ENCODE data around the gene CD180.
A peak's percentile ranks its signal among the peaks of the same experiment; 100 is the strongest.
"Not testable (repeated sequence)": the region's sequence is repeated elsewhere in the genome, so short reads cannot be mapped to it uniquely, and the experiment has no call there.

Gene CD180

DNA sequence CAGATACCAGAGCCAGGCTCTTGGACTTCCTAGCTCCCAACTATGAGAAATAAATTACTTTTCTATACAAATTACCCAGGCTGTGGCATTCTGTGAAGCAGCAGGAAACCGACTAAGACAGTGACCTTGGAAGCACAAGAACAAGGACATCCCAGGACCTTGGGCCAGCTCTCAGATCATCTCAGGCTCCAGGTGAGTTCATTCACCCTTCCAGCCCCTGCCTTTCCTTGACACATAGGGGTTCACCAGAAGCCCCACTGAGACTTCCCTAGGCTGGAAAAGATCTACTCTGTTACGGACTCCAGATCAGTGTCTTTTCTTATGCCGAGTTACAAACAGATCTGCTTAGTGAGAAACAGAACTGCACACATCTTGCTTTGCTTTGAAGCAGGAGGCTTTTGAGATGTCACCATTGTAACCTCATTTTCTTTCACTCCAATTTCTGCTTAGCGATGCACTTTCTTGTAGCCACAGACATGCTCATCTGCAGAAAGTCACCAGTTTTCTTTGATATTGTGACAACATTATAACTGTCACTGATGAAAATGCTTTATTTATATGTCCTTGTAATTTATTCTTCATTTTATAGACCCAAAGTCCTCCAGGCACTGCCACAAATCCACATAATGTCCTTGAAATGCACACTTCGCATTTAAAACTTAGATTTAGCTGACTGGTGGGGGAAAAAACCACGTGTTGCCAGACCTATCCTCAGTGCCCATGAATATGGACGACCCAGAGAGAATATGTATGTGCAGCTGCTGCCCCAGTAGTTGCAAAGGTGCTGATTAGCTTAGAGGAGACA is 8.1 kb downstream of the CD180 start:
- no peak for DNase-seq (ENCODE audit: low read depth)

GRCh38 chr5:67187006-67187715 is 9.4 kb downstream of the CD180 start:
- no peak for DNase-seq (ENCODE audit: low read depth)

GRCh38 chr5:67183859-67184258 is 12.7 kb downstream of the CD180 start:
- no peak for DNase-seq (ENCODE audit: low read depth)

- peak; percentile 89 for DNase-seq (ENCODE audit: low read depth)
Measured at GRCh38 chr5:67182301-67182790, 14.3 kb downstream of the CD180 start.

DNA sequence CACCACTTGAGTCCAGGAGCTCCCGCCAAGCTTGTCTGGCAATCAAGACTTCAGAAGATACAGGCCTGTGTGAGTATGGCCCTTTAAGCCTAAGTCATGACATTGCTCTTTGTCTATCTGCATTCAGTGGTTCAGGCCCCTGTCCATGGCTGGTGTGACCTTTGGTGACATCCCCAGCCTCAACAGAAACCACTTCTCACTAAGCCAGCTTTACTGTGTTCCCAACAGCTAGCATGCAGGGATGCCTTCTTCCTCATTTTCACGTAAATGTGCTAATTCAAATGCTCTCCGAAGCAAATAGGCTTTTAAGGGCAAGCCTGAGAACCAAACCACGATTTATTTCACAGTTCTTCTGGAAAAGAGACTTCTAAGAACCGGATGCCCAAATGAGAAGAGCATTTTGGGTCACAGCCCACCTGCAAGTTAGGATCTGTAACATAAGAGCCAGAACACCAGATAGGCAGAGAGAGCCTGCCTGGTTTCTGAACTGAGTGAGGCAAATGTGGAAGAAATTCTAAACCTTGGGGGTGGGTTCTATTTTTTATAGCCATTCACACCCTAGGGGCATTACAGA is 14.9 kb downstream of the CD180 start:
- DNase-seq (ENCODE audit: low read depth) = no peak

- no peak for DNase-seq (ENCODE audit: low read depth)
Measured at GRCh38 chr5:67179697-67180361, 16.8 kb downstream of the CD180 start.

DNA sequence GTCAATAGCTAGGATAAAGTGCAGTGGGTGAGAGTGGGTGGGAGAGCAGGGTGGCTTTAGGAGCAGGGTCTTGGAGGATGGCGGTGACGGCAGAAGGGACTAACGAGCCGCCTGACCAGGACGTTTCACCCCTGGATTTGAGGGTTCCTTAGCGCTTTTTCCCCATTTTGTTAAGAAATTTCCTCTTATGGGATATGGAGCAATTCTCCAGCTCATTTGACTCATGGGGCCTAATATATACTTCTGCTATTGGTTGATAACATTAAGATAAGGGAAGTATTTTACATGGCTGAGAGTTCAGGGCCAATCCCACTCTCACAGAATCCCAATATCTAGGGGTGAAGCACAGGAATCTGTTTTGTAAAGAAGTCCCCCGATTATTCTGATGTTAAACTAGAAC is 17.6 kb downstream of the CD180 start:
- DNase-seq (ENCODE audit: low read depth) = no peak

DNA sequence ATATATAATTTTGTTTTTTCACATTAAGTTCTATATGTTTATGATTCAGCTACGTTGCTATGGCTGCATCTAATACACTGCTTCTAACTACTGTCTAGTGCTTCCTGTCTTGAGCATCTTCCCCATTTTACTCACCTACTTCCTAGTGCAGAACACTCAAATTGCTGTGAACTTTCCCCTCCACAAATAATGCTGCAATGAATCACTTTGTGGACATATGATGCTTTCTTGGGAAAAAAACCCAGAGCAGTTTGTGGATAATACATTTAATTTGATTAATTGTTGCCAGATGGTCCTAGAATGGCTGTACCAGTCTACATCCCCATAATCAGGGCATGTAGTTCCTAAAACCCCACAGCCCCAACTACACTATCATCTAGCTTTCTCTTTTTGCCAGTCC is 18.5 kb downstream of the CD180 start:
- no peak for DNase-seq (ENCODE audit: low read depth)

- no peak for DNase-seq (ENCODE audit: low read depth)
Measured at GRCh38 chr5:67176936-67177335, 19.7 kb downstream of the CD180 start.

GRCh38 chr5:67173959-67174358 is 22.6 kb downstream of the CD180 start:
- DNase-seq (ENCODE audit: low read depth) = no peak

GRCh38 chr5:67173351-67173750 is 23.2 kb downstream of the CD180 start:
- DNase-seq (ENCODE audit: low read depth) = not testable (repeated sequence)

GRCh38 chr5:67170767-67171166 is 25.8 kb downstream of the CD180 start:
- DNase-seq (ENCODE audit: low read depth) = no peak

- DNase-seq (ENCODE audit: low read depth) = no peak
Measured at GRCh38 chr5:67168069-67168468, 28.5 kb downstream of the CD180 start.

- no peak for DNase-seq (ENCODE audit: low read depth)
Measured at GRCh38 chr5:67166460-67167285, 29.9 kb downstream of the CD180 start.

GRCh38 chr5:67165526-67166459 is 30.8 kb downstream of the CD180 start:
- DNase-seq (ENCODE audit: low read depth) = no peak

DNA sequence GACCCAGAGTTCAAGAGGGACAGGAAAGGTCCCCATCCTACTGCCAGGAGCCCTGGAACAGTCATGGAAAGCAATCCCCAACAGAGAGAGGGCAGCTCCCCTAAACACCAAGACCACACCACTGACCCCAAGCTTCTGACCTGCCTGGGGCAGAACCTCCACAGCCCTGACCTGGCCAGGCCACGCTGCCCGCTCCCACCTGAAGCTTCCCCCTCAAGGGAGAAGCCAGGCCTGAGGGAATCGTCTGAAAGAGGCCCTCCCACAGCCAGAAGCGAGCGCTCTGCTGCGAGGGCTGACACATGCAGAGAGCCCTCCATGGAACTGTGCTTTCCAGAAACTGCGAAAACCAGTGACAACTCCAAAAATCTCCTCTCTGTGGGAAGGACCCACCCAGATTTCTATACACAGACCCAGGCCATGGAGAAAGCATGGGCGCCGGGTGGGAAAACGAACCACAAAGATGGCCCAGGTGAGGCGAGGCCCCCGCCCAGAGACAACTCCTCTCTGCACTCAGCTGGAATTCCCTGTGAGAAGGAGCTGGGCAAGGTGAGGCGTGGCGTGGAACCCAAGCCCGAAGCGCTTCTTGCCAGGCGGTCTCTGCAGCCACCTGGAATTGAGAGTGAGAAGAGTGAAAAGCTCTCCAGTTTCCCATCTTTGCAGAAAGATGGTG is 31.6 kb downstream of the CD180 start:
- DNase-seq (ENCODE audit: low read depth) = no peak

DNA sequence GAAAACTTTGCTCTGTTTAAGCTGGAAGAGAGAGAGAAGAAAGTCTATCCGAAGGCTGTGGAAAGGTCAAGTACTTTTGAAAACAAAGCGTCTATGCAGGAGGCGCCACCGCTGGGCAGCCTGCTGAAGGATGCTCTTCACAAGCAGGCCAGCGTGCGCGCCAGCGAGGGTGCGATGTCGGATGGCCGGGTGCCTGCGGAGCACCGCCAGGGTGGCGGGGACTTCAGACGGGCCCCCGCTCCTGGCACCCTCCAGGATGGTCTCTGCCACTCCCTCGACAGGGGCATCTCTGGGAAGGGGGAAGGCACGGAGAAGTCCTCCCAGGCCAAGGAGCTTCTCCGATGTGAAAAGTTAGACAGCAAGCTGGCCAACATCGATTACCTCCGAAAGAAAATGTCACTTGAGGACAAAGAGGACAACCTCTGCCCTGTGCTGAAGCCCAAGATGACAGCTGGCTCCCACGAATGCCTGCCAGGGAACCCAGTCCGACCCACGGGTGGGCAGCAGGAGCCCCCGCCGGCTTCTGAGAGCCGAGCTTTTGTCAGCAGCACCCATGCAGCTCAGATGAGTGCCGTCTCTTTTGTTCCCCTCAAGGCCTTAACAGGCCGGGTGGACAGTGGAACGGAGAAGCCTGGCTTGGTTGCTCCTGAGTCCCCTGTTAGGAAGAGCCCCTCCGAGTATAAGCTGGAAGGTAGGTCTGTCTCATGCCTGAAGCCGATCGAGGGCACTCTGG is 32.6 kb downstream of the CD180 start:
- no peak for DNase-seq (ENCODE audit: low read depth)

- DNase-seq (ENCODE audit: low read depth) = no peak
Measured at GRCh38 chr5:67163231-67163756, 33.3 kb downstream of the CD180 start.

- no peak for DNase-seq (ENCODE audit: low read depth)
Measured at GRCh38 chr5:67161767-67162166, 34.8 kb downstream of the CD180 start.

Measured in non-pigmented ciliary epithelial cell (primary cell).